ENCODE data around the gene ADRA2C. TPM values are rescaled to one million over a fixed set of nuclear protein-coding genes. Genes with fewer than 3 reads are reported as not detected.

The ADRA2C gene
- total RNA-seq, 4 donors from 2014 or later = 0.96 to 1.6 (median 1.1) TPM; not detected in 1

- intact Hi-C loops (cut with DNase I; ENCODE audit: low total_unique reads) (no loop called here), in situ Hi-C loops (cut with MboI; ENCODE audit: low pct_ligation_motif_present in 1 of 4, low pct_unique_long_range_greater_than_20kb in 1 of 4, low sequenced_read_pairs in 3 of 4) (no loop called here)
- no peaks in the 10 kb centered on the region for H3K36me3 ChIP-seq
- no peak overlapping the region for H3K4me3 ChIP-seq
- no peaks in the 10 kb centered on the region for H3K4me1 ChIP-seq
- no peak for DNase-seq
- no peak for TF ChIP-seq POLR2A (IDR thresholded peaks at IDR 0.05)
- no peak for TF ChIP-seq POLR2AphosphoS5 (IDR thresholded peaks at IDR 0.05)
- TF ChIP-seq EP300 (IDR thresholded peaks at IDR 0.05; ENCODE audit: low read depth) = no peak
- TF ChIP-seq, protein P1, sequence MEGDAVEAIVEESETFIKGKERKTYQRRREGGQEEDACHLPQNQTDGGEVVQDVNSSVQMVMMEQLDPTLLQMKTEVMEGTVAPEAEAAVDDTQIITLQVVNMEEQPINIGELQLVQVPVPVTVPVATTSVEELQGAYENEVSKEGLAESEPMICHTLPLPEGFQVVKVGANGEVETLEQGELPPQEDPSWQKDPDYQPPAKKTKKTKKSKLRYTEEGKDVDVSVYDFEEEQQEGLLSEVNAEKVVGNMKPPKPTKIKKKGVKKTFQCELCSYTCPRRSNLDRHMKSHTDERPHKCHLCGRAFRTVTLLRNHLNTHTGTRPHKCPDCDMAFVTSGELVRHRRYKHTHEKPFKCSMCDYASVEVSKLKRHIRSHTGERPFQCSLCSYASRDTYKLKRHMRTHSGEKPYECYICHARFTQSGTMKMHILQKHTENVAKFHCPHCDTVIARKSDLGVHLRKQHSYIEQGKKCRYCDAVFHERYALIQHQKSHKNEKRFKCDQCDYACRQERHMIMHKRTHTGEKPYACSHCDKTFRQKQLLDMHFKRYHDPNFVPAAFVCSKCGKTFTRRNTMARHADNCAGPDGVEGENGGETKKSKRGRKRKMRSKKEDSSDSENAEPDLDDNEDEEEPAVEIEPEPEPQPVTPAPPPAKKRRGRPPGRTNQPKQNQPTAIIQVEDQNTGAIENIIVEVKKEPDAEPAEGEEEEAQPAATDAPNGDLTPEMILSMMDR (IDR thresholded peaks at IDR 0.05) = no peak
- peaks cover 52% of the 10 kb centered on the region for H3K27me3 ChIP-seq
- 66 to 84% methylated on average over 7 to 23 of the region's 23 CpGs for WGBS, 2 donors (ENCODE audit: low coverage in 1 of 2)
- H3K9me3 ChIP-seq = no peaks in the 10 kb centered on the region
- H3K27ac ChIP-seq = no peak overlapping the region
Measured at GRCh38 chr4:3746701-3747580, 19.2 kb upstream of the ADRA2C start.

DNA sequence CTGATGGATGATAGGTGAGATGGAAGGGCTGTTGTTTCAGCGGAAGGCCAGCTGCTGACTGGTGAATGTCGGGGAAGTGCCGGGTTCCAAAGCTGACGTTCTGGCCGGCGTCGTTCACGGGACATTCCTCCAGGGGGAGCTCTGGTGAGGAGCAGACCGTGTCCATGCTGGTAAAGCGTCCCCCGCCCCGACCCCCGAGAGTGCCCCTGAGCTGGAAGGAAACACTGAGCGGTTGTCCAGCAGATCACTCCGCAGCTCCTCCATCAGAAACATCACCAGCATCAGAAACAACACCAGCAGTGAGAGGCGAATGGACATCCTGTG is 18.6 kb upstream of the ADRA2C start:
- in situ Hi-C loops (cut with MboI; ENCODE audit: low pct_ligation_motif_present in 1 of 4, low pct_unique_long_range_greater_than_20kb in 1 of 4, low sequenced_read_pairs in 3 of 4) = no loop called here
- no peak for DNase-seq
- WGBS, 2 donors (ENCODE audit: low coverage in 1 of 2) = 18 to 21% methylated on average over 6 to 13 of the region's 16 CpGs
- H3K9me3 ChIP-seq = no peaks in the 10 kb centered on the region
- no peaks in the 10 kb centered on the region for H3K4me1 ChIP-seq
- no peaks in the 10 kb centered on the region for H3K36me3 ChIP-seq
- no peak overlapping the region for H3K27ac ChIP-seq
- intact Hi-C loops (cut with DNase I; ENCODE audit: low total_unique reads) = no loop called here
- TF ChIP-seq, protein P1 (IDR thresholded peaks at IDR 0.05) = peak in 4 of 5 experiments; percentile 9 to 19 (median 11)
- TF ChIP-seq POLR2AphosphoS5 (IDR thresholded peaks at IDR 0.05) = no peak
- H3K27me3 ChIP-seq = peaks cover 53% of the 10 kb centered on the region
- no peak overlapping the region for H3K4me3 ChIP-seq

- TF ChIP-seq, protein P1 (IDR thresholded peaks at IDR 0.05) = no peak
- TF ChIP-seq EP300 (IDR thresholded peaks at IDR 0.05; ENCODE audit: low read depth) (no peak), POLR2AphosphoS5 (IDR thresholded peaks at IDR 0.05) (no peak), POLR2A (IDR thresholded peaks at IDR 0.05) (no peak)
- WGBS, 2 donors (ENCODE audit: low coverage in 1 of 2) = 66 to 73% methylated on average over 13 to 17 of the region's 17 CpGs
- in situ Hi-C loops (cut with MboI; ENCODE audit: low pct_ligation_motif_present in 1 of 4, low pct_unique_long_range_greater_than_20kb in 1 of 4, low sequenced_read_pairs in 3 of 4) (no loop called here), intact Hi-C loops (cut with DNase I; ENCODE audit: low total_unique reads) (no loop called here)
- no peaks in the 10 kb centered on the region for H3K36me3 ChIP-seq
- peaks cover 53% of the 10 kb centered on the region for H3K27me3 ChIP-seq
- no peak overlapping the region for H3K27ac ChIP-seq
- no peaks in the 10 kb centered on the region for H3K4me1 ChIP-seq
- no peak overlapping the region for H3K4me3 ChIP-seq
- no peaks in the 10 kb centered on the region for H3K9me3 ChIP-seq
- DNase-seq = no peak
Measured at GRCh38 chr4:3748136-3748898, 17.9 kb upstream of the ADRA2C start.

- in situ Hi-C loops (cut with MboI; ENCODE audit: low pct_ligation_motif_present in 1 of 4, low pct_unique_long_range_greater_than_20kb in 1 of 4, low sequenced_read_pairs in 3 of 4) (no loop called here), intact Hi-C loops (cut with DNase I; ENCODE audit: low total_unique reads) (no loop called here)
- peaks cover 48% of the 10 kb centered on the region for H3K27me3 ChIP-seq
- no peaks in the 10 kb centered on the region for H3K9me3 ChIP-seq
- no peak overlapping the region for H3K4me3 ChIP-seq
- WGBS, 2 donors (ENCODE audit: low coverage in 1 of 2) = 70% methylated on average over 10 of the region's 12 CpGs; no CpG with 5 or more reads in 1 of the 2 donors
- no peak overlapping the region for H3K27ac ChIP-seq
- TF ChIP-seq EP300 (IDR thresholded peaks at IDR 0.05; ENCODE audit: low read depth) (no peak), POLR2A (IDR thresholded peaks at IDR 0.05) (no peak), POLR2AphosphoS5 (IDR thresholded peaks at IDR 0.05) (no peak)
- TF ChIP-seq, protein P1 (IDR thresholded peaks at IDR 0.05) = no peak
- H3K4me1 ChIP-seq = no peaks in the 10 kb centered on the region
- no peak for DNase-seq
- no peaks in the 10 kb centered on the region for H3K36me3 ChIP-seq
Measured at GRCh38 chr4:3749081-3749480, 17.1 kb upstream of the ADRA2C start.
